Right kidney (tissue), 1 donor: Measurements from ENCODE around the gene ZACN.
"Not testable (repeated sequence)": the region's sequence is repeated elsewhere in the genome, so short reads cannot be mapped to it uniquely, and the experiment has no call there.

Source experiments
- DNase-seq: peaks from one replicate; pipeline ENCODE4 v3.0.0-alpha.2; 2016

ZACN gene

DNA sequence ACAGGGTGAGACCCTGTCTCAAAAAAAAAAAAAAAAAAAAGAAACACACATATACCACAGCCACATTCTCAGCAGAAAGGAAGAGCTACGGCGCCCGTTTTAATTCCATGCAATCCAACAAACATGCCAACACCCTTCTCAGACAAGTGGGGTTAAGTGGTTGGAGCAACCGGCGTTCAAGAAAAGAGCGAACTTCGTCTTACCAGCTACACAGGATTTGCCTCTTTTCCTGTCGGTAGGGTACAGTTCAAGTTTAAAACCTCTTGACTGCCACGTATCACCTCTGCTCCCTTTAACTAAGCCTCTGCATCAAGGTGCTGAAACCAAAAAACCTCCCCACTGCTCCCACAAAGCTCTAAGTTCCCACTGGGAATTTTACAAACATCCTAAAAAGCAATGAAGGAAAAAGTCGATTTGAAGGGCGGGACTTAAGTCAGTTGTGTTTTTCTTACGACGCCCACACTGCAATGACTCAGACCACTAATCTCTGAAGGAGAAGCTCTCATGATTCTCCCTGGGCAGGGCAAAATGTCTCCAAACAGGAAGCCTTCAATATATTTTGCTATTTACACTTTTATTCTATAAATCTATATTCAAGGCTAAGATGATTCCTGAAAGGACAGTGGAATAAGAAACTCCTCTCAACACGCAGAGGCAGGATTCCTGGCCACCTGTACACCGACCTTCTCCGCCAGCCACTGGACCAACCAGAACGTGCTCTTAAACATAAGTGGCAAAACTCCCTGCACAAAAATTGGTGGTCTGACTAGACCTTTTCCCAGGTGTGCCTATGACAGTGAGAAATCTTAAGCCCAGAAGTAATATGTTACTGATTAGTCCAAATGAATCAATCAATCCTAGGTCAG is 25.5 kb upstream of the ZACN start:
- no peak for DNase-seq

DNA sequence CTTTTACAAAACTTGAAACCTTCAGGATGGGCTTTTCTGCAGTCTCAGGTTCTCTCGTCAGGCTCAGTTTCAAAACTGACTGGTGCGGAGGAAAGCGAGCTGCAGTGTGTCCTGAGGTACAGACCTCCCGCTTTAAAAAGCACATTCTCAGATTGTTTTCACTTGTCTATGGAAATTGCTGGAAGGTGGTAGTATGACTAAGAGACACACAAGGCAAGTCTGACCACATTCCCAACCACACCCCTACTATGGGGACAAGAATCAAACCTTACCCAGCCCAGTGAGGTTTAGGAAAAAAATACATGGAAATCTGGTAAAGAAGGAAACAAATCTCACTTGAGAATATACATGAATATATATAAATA is 24.9 kb upstream of the ZACN start:
- DNase-seq = no peak

DNA sequence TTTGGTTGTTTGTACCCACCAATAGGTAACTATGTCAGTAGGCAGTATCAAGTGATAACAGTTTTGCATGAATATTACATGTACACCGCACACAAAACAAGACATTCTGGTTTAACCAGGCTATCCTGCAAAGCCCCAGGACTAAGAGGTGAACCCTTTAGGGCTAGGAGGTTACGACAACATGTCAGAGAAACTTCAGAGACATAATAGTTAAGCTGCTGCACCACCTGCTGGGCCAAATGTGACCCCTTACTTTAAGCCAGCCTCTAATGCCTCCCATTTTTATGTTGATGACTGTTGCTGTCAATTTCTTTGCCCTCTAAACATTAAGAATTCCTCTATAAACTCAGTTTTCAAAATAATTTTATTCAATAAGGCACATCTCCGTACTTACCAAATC is 22.1 kb upstream of the ZACN start:
- no peak for DNase-seq

DNA sequence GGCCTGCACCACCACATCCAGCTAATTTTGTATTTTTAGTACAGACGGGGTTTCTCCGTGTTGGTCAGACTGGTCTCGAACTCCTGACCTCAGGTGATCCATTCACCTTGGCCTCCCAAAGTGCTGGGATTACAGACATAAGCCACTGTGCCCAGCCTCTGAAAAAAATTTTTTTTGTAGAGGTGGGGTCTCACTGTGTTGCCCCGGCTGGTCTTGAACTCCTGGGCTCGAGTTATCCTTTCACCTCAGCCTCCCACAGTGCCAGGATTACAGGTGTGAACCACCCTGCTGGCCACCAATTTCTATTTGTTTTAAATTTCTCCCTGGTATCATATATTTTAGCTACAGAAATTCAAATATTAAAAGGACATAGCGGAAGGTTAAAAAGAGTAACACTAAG is 20.7 kb upstream of the ZACN start:
- DNase-seq = not testable (repeated sequence)

DNA sequence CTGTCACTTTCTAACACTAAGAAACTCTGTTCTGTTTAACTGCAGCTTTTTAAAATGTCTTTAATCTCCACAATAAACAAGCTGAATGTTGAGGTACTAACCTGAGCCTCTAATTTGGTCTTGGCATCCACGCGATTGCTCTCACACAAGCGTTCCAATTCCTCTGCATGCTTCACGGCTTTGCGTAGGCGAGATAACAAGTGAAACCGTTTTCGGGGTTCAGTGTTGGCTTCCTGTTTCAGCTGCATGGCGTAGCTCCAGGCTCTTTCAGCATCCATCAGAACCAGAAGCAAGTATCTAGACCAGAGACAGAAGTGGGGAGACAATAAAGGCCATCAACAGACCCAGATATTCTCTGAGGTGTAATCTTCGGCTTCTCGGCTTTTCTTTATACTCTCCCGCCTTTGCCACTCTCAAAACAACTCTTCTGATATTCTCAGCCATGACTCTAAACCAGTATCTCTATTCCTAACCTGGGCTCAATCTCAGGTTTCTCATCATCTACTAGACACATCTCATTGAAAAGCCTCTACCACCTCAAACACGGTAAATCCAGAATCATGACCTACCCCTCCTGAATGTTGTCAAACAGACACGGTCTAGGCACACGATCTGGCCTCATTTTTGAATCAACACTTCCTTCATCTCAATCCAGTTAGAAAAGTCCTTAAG is 15.0 kb upstream of the ZACN start:
- no peak for DNase-seq

DNA sequence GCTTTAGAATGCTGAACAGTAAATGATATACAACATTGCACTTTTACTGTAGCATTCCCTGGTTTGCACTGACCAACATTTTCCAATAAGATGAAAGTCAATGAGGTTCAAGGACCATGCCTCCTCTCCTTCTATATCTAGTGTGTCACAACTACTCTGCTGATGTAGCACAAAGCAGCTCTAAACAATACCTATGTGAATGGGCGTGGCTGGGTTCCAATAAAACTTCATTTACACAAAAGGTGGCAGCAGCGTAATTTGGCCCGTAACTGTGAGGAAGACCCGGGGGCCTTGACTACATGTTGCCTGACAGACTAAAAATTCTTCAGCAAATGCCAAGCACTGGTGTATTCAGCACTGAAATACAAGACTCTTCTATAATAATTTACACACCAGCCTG is 13.2 kb upstream of the ZACN start:
- DNase-seq = no peak

DNA sequence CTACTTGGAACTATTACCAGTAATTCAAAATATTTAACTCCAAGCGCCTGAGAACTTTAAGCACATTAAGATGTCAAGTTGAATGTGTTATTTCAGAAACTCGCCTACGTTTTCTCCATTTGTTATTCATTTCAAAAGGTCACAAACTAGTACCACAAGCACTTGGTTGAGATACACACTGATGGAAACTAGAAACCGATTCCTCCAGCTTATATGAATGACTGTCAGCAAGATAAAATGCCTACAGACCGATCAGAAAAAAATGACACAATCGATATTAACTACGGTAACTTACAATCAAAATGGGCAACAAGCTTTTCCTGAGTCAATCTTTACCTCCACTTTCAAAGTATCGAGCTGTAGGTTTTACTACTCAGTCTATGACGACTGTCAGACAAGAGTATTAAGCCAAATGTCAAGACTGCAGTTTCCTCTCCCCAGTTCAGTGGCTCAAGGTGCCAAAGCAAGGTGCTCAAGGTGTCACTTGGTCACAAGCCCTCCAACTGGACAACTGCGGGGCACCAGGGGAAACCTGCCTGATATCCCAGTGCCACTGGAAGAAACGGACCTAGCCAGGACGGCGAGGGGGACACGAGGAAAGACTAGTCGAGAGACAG is 7.3 kb upstream of the ZACN start:
- DNase-seq = no peak

DNA sequence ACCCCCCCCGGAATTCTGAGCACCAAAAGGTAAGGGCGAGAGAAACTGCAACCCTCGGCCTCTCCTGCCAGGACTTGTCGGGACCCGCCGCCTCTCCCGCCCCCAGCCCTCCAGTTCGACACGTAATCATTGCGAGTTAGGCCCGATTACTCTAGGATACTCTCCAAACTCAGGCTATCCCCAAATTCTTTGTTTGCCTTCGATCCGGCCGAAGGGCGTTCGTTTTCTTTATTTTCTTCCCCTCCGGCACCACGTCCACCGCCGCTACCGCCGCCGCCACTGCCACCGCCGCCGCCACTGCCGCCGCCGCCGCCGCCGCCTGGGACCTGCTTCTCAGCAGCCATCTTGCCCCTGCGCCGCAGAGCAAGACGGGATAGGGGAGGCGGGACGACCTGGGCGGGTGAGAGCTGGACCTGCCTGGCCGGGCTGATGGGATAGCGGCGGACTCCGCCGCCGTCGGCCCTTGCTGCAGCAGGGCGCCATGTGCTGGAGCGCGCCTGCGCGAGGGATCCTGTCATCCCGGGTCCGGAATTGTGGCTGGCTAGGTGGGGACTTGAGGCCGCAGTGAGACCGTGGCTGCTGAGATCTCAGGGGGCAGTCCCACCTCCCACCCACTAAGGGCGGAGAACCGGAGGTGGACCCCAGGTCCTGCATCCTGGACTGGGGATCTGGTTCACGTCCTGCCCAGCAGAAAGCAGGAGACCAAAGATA is 6.7 kb upstream of the ZACN start, which contains the start of gene SRP68:
Gene SRP68, minus strand, starts transcription at position 370 of the 711 bp plus-strand sequence. Its CDS starts 26 bp downstream, at position 344.
- DNase-seq = peak; percentile 81

DNA sequence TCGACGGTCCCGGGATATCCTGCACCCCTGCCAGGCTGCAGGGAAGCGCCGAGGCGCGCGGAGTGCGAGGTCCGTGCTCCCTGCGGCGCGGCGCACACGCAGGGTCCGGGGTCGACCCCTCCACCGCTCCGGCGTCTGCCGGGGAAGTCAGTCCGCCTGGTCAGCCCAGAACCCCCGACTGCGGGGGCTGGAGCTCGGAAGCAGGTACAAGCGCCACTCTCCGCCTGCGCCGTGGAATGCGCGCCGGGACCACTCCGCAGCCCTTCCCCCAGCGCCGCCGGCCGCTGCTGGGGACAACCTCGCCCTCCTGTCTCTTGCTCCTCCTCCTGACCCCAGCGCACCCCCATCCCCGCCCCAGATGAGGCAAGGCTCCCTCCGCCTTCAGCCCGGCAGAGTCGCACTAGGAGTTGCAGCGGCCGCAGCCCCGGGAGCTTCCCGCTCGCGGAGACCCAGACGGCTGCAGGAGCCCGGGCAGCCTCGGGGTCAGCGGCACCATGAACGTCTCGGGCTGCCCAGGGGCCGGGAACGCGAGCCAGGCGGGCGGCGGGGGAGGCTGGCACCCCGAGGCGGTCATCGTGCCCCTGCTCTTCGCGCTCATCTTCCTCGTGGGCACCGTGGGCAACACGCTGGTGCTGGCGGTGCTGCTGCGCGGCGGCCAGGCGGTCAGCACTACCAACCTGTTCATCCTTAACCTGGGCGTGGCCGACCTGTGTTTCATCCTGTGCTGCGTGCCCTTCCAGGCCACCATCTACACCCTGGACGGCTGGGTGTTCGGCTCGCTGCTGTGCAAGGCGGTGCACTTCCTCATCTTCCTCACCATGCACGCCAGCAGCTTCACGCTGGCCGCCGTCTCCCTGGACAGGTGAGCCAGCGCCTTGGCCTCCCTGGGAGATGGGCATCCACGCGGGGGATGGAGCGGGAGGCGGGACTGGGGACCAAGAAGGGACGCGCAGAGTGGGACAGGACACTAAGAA is 4.3 kb upstream of the ZACN start, which contains the start of gene GALR2:
Gene GALR2, plus strand, starts transcription at position 392 of the 974 bp plus-strand sequence. Its CDS starts 103 bp downstream, at position 495.
- peak; percentile 50 for DNase-seq

DNA sequence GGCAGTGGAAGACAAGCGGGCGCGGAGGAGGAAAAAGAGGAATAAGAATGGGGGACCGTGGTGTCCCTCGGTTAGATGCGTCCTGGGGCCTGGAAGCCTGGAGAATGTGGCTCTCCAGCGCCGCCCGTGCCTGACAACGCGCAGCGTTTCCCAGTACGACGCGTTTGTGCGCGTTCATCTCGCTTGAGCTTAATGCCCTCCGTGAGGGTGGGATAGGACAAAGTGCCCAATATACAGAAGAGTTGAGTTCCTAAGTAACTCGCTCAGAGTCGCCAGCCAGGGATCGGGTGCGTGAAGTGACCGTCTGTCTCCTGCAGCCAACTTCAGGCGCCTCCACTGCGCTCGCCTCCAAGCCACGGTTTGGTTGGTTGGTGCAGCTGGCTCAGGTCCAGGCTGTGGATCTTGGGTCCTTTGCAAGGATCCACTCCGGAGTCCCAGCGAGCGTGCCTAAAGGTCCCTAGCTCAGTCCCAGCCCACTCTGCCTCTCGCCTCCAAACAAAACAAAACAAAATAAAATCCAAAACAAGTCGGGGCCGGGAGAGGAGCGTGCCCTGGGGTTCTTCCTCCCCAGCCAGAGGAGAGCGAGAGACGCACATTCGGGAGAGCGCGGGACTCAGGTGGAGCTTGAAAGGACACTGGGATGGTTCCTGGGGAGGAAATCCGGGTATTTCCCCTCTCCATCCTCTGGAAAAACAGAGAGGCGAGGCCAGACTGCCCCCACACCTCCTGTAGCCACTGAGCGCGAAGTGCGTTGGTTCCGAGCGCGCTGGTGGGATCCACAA is 3.4 kb upstream of the ZACN start:
- DNase-seq = peak; percentile 66

DNA sequence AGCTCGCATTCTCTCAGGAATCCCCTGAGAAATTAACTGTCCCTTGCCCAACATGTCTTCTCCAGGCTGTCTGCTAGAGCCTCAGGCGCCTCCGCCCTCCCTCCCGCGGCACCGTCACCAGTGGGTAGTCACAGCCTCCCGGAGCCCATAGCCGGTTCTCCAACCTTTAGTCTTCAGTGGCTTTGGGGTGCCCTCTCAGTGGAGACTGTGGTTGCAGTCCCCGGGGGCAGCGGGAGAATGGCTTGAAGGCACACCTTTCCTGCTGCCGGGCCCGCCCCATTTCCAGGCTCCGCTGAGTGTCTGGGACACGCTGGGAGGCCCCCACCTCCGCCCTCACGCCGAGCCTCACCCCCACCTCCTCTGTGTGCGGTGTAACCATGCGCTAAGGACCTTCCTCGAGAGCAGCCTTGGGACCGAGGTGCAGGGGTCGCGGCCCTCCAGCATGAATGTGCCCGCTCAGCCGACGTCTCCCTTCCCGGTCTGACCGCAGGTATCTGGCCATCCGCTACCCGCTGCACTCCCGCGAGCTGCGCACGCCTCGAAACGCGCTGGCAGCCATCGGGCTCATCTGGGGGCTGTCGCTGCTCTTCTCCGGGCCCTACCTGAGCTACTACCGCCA is 2.7 kb upstream of the ZACN start:
- peak; percentile 58 for DNase-seq

DNA sequence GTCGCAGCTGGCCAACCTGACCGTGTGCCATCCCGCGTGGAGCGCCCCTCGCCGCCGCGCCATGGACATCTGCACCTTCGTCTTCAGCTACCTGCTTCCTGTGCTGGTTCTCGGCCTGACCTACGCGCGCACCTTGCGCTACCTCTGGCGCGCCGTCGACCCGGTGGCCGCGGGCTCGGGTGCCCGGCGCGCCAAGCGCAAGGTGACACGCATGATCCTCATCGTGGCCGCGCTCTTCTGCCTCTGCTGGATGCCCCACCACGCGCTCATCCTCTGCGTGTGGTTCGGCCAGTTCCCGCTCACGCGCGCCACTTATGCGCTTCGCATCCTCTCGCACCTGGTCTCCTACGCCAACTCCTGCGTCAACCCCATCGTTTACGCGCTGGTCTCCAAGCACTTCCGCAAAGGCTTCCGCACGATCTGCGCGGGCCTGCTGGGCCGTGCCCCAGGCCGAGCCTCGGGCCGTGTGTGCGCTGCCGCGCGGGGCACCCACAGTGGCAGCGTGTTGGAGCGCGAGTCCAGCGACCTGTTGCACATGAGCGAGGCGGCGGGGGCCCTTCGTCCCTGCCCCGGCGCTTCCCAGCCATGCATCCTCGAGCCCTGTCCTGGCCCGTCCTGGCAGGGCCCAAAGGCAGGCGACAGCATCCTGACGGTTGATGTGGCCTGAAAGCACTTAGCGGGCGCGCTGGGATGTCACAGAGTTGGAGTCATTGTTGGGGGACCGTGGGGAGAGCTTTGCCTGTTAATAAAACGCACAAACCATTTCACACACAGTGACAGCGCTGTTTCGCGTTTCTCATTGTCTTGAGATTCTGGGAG is 2.0 kb upstream of the ZACN start:
- peak; percentile 56 for DNase-seq

DNA sequence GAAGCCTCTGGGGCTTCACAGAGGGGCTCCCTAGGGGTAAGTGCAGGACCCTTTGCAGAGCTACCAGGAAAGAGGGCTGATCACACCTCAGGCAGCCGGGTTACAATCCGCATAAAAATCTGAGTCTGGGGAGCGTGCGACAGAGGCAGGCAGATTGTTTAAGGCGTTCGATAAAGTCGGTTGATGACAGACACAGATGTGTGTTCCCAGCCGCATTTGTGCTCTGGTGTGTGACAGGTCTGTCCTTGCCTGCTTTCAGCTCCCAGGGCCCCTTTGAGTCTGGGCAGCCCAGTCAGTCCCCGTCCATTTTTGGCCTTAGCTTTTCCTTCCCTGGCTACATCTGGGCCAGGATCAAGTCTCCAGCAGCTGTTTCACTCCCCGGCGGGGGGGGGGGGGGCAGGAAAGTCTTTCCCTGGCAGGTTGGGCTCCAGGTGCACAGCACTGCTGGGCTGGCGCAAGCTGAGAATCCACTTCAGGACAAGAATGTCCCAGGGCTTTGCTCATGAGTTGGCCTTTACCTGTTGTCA is 1.3 kb upstream of the ZACN start:
- peak; percentile 27 for DNase-seq

DNA sequence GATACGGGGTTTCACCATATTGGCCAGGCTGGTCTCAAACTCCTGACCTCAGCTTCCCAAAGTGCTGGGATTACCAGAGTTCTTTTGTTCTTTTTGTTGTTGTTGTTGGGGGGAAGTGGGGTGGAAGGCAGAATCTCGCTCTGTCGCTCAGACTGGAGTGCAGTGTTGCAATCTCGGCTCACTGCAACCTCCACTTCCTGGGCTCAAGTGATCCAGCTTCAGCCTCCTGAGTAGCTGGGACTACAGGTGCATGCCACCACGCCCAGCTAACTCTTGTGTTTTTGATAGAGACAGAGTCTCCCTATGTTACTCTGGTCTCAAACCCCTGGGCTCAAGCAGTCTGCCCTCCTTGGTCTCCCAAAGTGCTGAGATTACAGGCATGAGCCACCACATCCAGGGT is 612 bp upstream of the ZACN start:
- not testable (repeated sequence) for DNase-seq

DNA sequence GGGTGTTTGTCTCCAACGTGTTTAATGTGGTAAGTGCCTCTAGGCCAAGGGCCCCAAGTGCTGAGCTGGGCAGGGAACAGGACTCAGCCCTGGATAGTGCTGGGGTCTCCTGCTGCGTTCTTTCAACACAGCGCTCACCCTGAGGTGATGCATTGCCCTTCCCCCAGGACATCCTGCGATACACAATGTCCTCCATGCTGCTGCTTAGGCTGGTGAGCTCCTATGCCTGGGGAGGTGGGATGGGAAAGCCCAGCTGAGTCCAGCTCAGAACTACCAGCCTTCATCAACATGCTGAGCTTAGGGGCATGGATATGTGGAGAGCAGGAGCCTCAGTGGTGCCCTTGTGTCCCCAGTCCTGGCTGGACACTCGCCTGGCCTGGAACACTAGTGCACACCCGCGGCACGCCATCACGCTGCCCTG is 563 bp downstream of the ZACN start:
- DNase-seq = no peak

DNA sequence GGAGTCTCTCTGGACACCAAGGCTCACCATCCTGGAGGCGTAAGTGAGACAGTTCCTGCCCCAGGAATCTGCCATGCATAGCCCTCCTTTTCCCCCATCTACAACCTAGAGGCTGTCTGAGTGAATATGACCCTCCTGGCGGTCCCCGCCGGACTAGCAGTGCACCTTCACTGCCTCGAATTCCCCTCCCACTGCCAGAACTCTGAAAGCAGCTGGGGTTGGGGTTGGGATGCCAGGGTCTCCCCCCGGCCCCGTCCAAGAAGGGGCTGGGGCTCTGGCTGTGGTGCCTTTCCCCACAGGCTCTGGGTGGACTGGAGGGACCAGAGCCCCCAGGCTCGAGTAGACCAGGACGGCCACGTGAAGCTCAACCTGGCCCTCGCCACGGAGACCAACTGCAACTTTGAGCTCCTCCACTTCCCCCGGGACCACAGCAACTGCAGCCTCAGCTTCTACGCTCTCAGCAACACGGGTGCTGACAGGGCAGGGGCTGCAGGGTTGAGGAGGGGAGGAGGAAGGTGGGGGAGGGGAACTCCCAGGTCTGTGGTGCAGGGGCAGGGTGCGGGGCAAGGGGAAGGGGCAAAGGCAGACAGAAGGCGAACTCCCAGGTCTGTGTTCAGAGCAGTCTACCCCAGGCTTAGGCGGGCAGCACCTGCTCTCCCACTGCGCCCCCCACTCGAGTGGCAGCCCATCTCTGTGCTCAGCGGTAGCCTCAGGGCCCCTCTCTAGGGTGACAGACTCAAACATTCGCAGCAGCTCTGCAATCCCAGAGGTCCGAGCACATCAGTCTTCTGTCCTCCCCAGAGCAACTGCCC is 1.2 kb downstream of the ZACN start:
- DNase-seq = peak; percentile 65

DNA sequence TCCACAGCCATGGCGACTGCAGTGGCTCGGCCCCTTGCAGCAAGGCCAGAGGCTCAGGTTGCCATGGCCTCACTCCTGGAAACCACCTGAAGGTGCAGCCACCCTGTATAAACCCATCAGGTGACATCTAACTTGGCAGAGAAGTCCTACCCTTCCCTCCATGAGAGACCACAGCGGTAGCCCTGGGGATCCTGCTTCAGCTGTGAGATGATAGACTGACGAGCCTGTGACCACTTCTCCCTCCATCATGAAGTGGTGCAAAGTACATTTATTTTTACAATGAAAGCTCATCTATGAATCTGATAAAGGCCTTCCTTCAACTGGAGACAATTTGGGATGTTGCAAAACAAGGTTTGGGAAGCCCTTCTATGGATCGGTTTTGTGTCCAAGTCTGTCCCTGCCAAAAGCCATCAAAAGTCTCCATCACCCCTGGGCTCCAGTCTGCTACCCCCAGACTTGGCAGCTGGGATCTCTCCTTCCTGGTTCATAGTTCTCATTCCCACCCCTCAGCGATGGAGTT is 1.8 kb downstream of the ZACN start:
- DNase-seq = peak; percentile 29
